Astrocyte (in vitro differentiated cells and primary cell): ENCODE data around the gene CASP3. TPM values are rescaled to one million over a fixed set of nuclear protein-coding genes. Genes with fewer than 3 reads are reported as not detected.

Experiments
- DNase-seq: peaks from one replicate; pipeline ENCODE4 v3.0.0-alpha.2; 2010; ENCODE audit warnings: low read depth
- FAIRE-seq: peaks from 2 replicates; lab custom pipeline; 2011; peaks lifted over from hg19 to GRCh38; lab: Jason Lieb, UNC
- H2AFZ ChIP-seq: 2 replicates; pipeline ENCODE4 v1.6.0; 2012; ENCODE audit warnings: low read depth, low read length, inconsistent platforms
- H3K27ac ChIP-seq: 2 replicates; pipeline ENCODE4 v1.5.1; 2011; ENCODE audit warnings: low read depth, low read length, inconsistent platforms
- H3K27me3 ChIP-seq: 2 replicates; pipeline ENCODE4 v1.6.0; 2011; ENCODE audit warnings: low read length, inconsistent platforms; ENCODE audit not compliant: insufficient read depth
- H3K36me3 ChIP-seq: 2 replicates; pipeline ENCODE4 v1.5.1; 2011; ENCODE audit warnings: low read length, inconsistent platforms; ENCODE audit not compliant: insufficient read depth
- H3K4me1 ChIP-seq: 2 replicates; pipeline ENCODE4 v1.5.1; 2011; ENCODE audit warnings: low read length, inconsistent platforms; ENCODE audit not compliant: insufficient read depth
- H3K4me2 ChIP-seq: 2 replicates; pipeline ENCODE4 v1.6.0; 2012; ENCODE audit warnings: low read length, inconsistent platforms
- H3K4me3 ChIP-seq: 2 replicates; pipeline ENCODE4 v1.5.1; 2011; ENCODE audit warnings: low read depth, mild to moderate bottlenecking, low read length, inconsistent platforms; ENCODE audit not compliant: insufficient read depth
- H3K79me2 ChIP-seq: 2 replicates; pipeline ENCODE4 v1.6.0; 2012; ENCODE audit warnings: mild to moderate bottlenecking, low read length, inconsistent platforms; ENCODE audit not compliant: insufficient read depth
- H3K9ac ChIP-seq: 2 replicates; pipeline ENCODE4 v1.6.0; 2012; ENCODE audit warnings: mild to moderate bottlenecking, low read length, inconsistent platforms
- H3K9me3 ChIP-seq: 2 replicates; pipeline ENCODE4 v1.5.1; 2012; ENCODE audit warnings: low read depth, mild to moderate bottlenecking, low read length, inconsistent platforms; ENCODE audit not compliant: insufficient read depth
- H4K20me1 ChIP-seq: 2 replicates; pipeline ENCODE4 v1.6.0; 2012; ENCODE audit warnings: low read length, inconsistent platforms; ENCODE audit not compliant: insufficient read depth
- H3K27ac Mint-ChIP-seq: one replicate; pipeline ENCODE4 v1.8.0; 2021; ENCODE audit warnings: mild to moderate bottlenecking, mixed read lengths; ENCODE audit not compliant: unreplicated experiment
- H3K27me3 Mint-ChIP-seq: one replicate; pipeline ENCODE4 v1.8.0; 2021; ENCODE audit warnings: low read depth, mixed read lengths; ENCODE audit not compliant: unreplicated experiment
- H3K36me3 Mint-ChIP-seq: one replicate; pipeline ENCODE4 v1.8.0; 2021; ENCODE audit warnings: low read depth, mixed read lengths; ENCODE audit not compliant: unreplicated experiment
- H3K4me1 Mint-ChIP-seq: one replicate; pipeline ENCODE4 v1.8.0; 2021; ENCODE audit warnings: low read depth, mixed read lengths; ENCODE audit not compliant: unreplicated experiment
- H3K4me3 Mint-ChIP-seq: one replicate; pipeline ENCODE4 v1.8.0; 2021; ENCODE audit warnings: mild to moderate bottlenecking, moderate library complexity, mixed read lengths; ENCODE audit not compliant: unreplicated experiment
- H3K9me3 Mint-ChIP-seq: one replicate; pipeline ENCODE4 v1.8.0; 2021; ENCODE audit warnings: mild to moderate bottlenecking, mixed read lengths; ENCODE audit not compliant: unreplicated experiment
- EZH2 ChIP-seq: IDR thresholded peaks from 2 replicates; pipeline ENCODE4 v1.6.1; 2012; ENCODE audit warnings: mild to moderate bottlenecking, low read length, inconsistent platforms; ENCODE audit not compliant: insufficient read depth
- total RNA-seq: library from RNA; stranded (reverse); gene quantifications from 2 replicates; pipeline ENCODE4 v1.2.1, GENCODE V29; 2021
- TF ChIP-seq, protein P1 (sequence below): IDR thresholded peaks from 2 replicates; pipeline ENCODE4 v1.5.1; 2011; ENCODE audit warnings: low read depth, mild to moderate bottlenecking, inconsistent platforms, low read length, moderate library complexity; ENCODE audit not compliant: insufficient read depth

The CASP3 gene
- total RNA-seq, 1 donor from 2014 or later: 44.8 TPM

DNA sequence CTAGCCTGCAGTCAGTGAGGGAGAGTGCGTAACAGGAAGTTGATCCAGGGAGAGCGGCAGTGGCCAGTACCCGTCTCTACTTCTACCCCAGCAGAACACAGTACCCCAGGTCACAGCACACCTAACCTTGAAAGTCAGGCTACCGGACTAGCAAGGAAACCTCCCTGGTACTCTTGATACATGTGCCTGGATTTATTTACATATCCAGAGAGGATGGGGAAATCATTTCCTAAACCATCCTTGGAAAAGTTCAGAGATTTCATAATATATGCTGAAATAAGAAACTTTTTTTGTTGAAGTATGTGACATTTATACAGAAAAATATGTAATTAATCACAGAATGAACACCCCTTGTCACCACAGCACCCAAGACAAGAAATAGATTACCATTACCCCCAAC, 24.8 kb upstream of the CASP3 start:
- Histone ChIP-seq H2AFZ (no peak overlapping the region), H3K27me3 (no peaks in the 10 kb centered on the region), H4K20me1 (no peaks in the 10 kb centered on the region), H3K4me3 (no peak overlapping the region), H3K4me1 (peaks cover under 1% of the 10 kb centered on the region), H3K36me3 (no peaks in the 10 kb centered on the region), H3K9ac (no peak overlapping the region), H3K4me2 (no peak overlapping the region), H3K27ac (no peak overlapping the region), H3K79me2 (no peaks in the 10 kb centered on the region), H3K9me3 (no peaks in the 10 kb centered on the region)
- H3K36me3 Mint-ChIP-seq: peaks cover 4% of the 10 kb centered on the region
- no peak for FAIRE-seq
- TF ChIP-seq, protein P1, sequence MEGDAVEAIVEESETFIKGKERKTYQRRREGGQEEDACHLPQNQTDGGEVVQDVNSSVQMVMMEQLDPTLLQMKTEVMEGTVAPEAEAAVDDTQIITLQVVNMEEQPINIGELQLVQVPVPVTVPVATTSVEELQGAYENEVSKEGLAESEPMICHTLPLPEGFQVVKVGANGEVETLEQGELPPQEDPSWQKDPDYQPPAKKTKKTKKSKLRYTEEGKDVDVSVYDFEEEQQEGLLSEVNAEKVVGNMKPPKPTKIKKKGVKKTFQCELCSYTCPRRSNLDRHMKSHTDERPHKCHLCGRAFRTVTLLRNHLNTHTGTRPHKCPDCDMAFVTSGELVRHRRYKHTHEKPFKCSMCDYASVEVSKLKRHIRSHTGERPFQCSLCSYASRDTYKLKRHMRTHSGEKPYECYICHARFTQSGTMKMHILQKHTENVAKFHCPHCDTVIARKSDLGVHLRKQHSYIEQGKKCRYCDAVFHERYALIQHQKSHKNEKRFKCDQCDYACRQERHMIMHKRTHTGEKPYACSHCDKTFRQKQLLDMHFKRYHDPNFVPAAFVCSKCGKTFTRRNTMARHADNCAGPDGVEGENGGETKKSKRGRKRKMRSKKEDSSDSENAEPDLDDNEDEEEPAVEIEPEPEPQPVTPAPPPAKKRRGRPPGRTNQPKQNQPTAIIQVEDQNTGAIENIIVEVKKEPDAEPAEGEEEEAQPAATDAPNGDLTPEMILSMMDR: no peak
- TF ChIP-seq EZH2: no peak
- no peaks in the 10 kb centered on the region for H3K27me3 Mint-ChIP-seq
- no peak overlapping the region for H3K27ac Mint-ChIP-seq
- no peaks in the 10 kb centered on the region for H3K9me3 Mint-ChIP-seq
- DNase-seq: no peak
- no peak overlapping the region for H3K4me3 Mint-ChIP-seq
- H3K4me1 Mint-ChIP-seq: no peaks in the 10 kb centered on the region

DNA sequence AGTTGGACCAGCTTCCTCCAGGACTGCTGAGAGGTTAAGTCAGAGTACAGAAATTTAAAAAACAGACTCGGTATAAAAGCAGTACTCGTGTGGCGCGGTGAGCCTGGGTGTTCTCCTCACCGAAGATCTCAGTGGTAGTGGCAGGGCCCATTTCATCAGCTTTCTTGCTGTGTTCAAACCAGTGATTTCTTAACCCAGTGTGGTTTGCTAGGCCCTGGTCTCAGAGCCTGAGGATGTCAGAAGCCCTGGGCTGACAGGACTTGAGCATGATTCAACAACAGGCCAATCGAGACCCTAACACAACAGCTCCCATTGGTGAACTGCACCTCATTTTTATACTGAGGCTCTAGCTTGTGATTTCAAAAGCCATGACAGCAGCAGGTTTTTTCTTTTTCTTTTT, 23.5 kb upstream of the CASP3 start:
- Histone ChIP-seq H3K4me1 (peaks cover 6% of the 10 kb centered on the region), H3K27me3 (no peaks in the 10 kb centered on the region), H3K9me3 (no peaks in the 10 kb centered on the region), H3K36me3 (no peaks in the 10 kb centered on the region), H3K4me2 (no peak overlapping the region), H4K20me1 (no peaks in the 10 kb centered on the region), H3K27ac (no peak overlapping the region), H2AFZ (no peak overlapping the region), H3K4me3 (no peak overlapping the region), H3K9ac (no peak overlapping the region), H3K79me2 (no peaks in the 10 kb centered on the region)
- FAIRE-seq: no peak
- DNase-seq: no peak
- Mint-ChIP-seq H3K9me3 (no peaks in the 10 kb centered on the region), H3K4me1 (no peaks in the 10 kb centered on the region), H3K36me3 (peaks cover 4% of the 10 kb centered on the region), H3K4me3 (no peak overlapping the region), H3K27me3 (no peaks in the 10 kb centered on the region), H3K27ac (no peak overlapping the region)
- TF ChIP-seq EZH2: no peak
- TF ChIP-seq, protein P1: no peak

DNA sequence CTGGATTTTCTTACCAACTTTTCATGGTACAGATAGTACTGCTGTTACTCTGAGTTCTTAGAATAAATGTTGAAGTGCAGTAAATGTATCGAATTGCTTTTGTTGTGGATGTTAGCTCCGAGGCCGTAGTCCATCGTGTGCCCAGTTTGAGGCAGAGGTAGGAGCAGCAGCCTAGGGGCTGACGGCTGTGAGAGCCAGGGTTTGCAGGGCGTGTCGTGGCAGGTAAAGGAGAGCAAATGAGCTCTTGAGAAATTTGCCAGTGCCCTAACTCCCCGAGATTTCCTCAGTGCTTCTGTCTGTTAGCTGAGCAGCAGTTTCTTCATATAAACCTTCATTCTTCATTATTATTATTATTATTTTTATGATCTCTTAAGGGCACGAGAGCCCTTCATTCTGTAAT, 21.9 kb upstream of the CASP3 start:
- Mint-ChIP-seq H3K27ac (no peak overlapping the region), H3K27me3 (no peaks in the 10 kb centered on the region), H3K4me1 (no peaks in the 10 kb centered on the region), H3K4me3 (no peak overlapping the region), H3K36me3 (peaks cover 7% of the 10 kb centered on the region), H3K9me3 (no peaks in the 10 kb centered on the region)
- no peaks in the 10 kb centered on the region for H3K79me2 ChIP-seq
- no peak overlapping the region for H2AFZ ChIP-seq
- DNase-seq (no peak), FAIRE-seq (no peak)
- H4K20me1 ChIP-seq: no peaks in the 10 kb centered on the region
- no peaks in the 10 kb centered on the region for H3K27me3 ChIP-seq
- H3K4me2 ChIP-seq: no peak overlapping the region
- no peaks in the 10 kb centered on the region for H3K9me3 ChIP-seq
- peaks cover 6% of the 10 kb centered on the region for H3K4me1 ChIP-seq
- H3K36me3 ChIP-seq: no peaks in the 10 kb centered on the region
- H3K4me3 ChIP-seq: no peak overlapping the region
- no peak overlapping the region for H3K27ac ChIP-seq
- TF ChIP-seq, protein P1: no peak
- TF ChIP-seq EZH2: no peak
- no peak overlapping the region for H3K9ac ChIP-seq
